Thymus (tissue), 11 donors: ENCODE measurements around the gene NFATC2. TPM values are rescaled to one million over a fixed set of nuclear protein-coding genes. Genes with fewer than 3 reads are reported as not detected.

Source experiments
- DNase-seq, 9 donors: peaks; one replicate each; pipeline ENCODE4 v3.0.0-alpha.2; 2013; ENCODE audit warnings: low spot score in 9 of 9, low read depth in 6 of 9, missing footprints in 1 of 9
- H3K27ac ChIP-seq, 2 donors: one replicate each; pipeline ENCODE4 v1.5.1; 2013; ENCODE audit warnings: control low read depth in 1 of 2, low read depth in 1 of 2, low read length in 1 of 2, mild to moderate bottlenecking in 1 of 2, moderate library complexity in 1 of 2
- H3K27me3 ChIP-seq, 2 donors: one replicate each; pipeline ENCODE4 v1.5.1; 2013; ENCODE audit warnings: low read length in 1 of 2; ENCODE audit not compliant: control insufficient read depth in 2 of 2, insufficient read depth in 1 of 2
- H3K36me3 ChIP-seq, 2 donors: one replicate each; pipeline ENCODE4 v1.5.1; 2013; ENCODE audit warnings: low read length in 1 of 2, mild to moderate bottlenecking in 1 of 2, moderate library complexity in 1 of 2; ENCODE audit not compliant: control insufficient read depth in 2 of 2, insufficient read depth in 2 of 2
- H3K4me1 ChIP-seq, 2 donors: one replicate each; pipeline ENCODE4 v1.5.1; 2013; ENCODE audit warnings: low read length in 2 of 2; ENCODE audit not compliant: control insufficient read depth in 2 of 2, insufficient read depth in 2 of 2
- H3K4me3 ChIP-seq, 2 donors: one replicate each; pipeline ENCODE4 v1.5.1; 2013; ENCODE audit warnings: low read length in 2 of 2, control low read depth in 1 of 2, mild to moderate bottlenecking in 1 of 2
- H3K9me3 ChIP-seq, 2 donors: one replicate each; pipeline ENCODE4 v1.5.1; 2013; ENCODE audit warnings: low read length in 1 of 2, mild to moderate bottlenecking in 1 of 2; ENCODE audit not compliant: control insufficient read depth in 2 of 2, insufficient read depth in 1 of 2
- WGBS: extraction: QIAGEN DNeasy Blood & Tissue Kit; methylation state at CpG from one replicate; pipeline ENCODE4 v1.1.7; 2013; 5-methylcytosine and 5-hydroxymethylcytosine counted together
- polyA plus RNA-seq: library from polyadenylated mRNA; stranded (reverse); fragments of 200-250 nt; gene quantifications from one replicate; pipeline ENCODE4 v1.2.3, GENCODE V29; 2013
- total RNA-seq: library from RNA; stranded (reverse); fragments of 120-200 nt; gene quantifications from one replicate; pipeline ENCODE4 v1.2.4, GENCODE V29; 2013
- donor health status: healthy.

Gene NFATC2
- total and polyA plus RNA-seq, 2 donors: 2.4 to 4.4 TPM

DNA sequence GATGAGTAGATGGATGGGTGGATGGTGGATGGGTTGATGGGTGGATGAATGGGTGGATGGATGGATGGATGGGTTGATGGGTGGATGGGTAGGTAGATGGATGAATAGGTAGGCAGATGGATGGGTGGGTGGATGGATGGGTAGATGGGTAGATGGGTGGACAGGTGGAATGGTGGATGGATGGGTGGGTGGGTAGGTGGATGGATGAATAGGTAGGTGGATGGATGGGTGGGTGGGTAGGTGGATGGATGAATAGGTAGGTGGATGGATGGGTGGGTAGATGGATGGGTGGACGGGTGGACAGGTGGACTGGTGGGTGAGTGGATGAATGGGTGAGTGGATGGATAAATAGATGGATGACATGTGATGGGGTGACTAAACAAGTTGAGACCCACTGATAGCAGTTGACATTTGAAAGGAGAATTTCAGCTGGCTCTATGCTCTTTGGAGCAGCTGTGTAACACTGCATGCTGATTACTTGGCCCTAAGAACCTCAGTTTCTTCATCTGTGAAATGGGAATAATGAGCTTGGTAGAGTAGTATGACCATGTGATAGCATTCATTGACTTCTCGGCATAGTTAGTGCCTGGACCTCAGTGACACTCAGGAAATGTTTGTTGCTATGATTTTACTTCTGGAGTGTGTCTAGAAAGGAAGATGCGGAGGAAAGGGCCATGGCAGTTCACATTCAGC lies 184.3 kb downstream of the NFATC2 start:
- Histone ChIP-seq H3K27me3 (peaks cover 0 to 4% of the 10 kb centered on the region in 2 donors), H3K4me3 (no peak overlapping the region), H3K4me1 (no peaks in the 10 kb centered on the region), H3K27ac (no peak overlapping the region), H3K36me3 (no peaks in the 10 kb centered on the region), H3K9me3 (no peaks in the 10 kb centered on the region)
- DNase-seq: no peak
- 94% methylated on average over 3 of the region's 3 CpGs for WGBS

DNA sequence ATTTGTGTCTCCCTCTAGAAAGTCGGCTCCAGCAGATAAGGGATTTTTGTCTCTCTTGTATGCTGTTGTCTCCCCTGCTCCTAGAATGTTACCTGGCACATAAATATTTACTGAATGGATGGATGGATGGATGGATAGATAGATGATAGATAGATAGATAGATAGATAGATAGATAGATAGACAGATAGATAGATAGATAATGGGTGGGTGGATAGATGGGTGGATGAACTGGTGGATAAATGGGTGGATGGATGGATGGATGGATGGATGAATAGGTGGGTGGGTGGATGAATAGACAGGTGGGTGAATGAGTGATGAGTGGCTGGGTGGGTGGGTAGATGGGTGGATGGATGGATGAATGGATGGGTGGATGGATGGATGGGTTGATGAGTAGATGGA lies 185.0 kb downstream of the NFATC2 start:
- Histone ChIP-seq H3K27me3 (peaks cover 0 to 4% of the 10 kb centered on the region in 2 donors), H3K36me3 (no peaks in the 10 kb centered on the region), H3K4me1 (no peaks in the 10 kb centered on the region), H3K27ac (no peak overlapping the region), H3K4me3 (no peak overlapping the region), H3K9me3 (no peaks in the 10 kb centered on the region)
- 95% methylated on average over 1 of the region's 1 CpG for WGBS
- DNase-seq: no peak

DNA sequence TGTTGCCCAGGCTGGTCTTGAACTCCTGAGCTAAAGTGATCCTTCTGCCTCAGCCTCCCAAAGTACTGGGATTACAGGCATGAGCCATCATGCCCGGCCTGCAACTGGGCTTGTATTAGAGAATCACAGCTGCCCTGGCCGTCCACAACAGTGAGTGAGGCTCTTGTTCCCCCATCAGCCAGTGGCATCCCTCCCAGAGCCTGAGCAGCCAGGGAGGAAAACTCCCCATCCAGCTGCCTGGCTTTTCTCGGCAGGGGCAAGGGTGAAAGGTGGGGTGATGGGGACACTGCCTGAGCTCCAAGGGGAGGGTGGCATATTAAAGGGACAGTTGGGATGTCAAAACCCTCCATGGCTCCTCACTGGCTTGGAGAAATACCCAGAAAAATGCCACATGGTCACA lies 185.6 kb downstream of the NFATC2 start:
- 96% methylated on average over 3 of the region's 3 CpGs for whole genome bisulfite sequencing
- Histone ChIP-seq H3K4me1 (no peaks in the 10 kb centered on the region), H3K9me3 (no peaks in the 10 kb centered on the region), H3K36me3 (no peaks in the 10 kb centered on the region), H3K27ac (no peak overlapping the region), H3K27me3 (peaks cover 0 to 4% of the 10 kb centered on the region in 2 donors), H3K4me3 (no peak overlapping the region)
- DNase-seq: no peak

DNA sequence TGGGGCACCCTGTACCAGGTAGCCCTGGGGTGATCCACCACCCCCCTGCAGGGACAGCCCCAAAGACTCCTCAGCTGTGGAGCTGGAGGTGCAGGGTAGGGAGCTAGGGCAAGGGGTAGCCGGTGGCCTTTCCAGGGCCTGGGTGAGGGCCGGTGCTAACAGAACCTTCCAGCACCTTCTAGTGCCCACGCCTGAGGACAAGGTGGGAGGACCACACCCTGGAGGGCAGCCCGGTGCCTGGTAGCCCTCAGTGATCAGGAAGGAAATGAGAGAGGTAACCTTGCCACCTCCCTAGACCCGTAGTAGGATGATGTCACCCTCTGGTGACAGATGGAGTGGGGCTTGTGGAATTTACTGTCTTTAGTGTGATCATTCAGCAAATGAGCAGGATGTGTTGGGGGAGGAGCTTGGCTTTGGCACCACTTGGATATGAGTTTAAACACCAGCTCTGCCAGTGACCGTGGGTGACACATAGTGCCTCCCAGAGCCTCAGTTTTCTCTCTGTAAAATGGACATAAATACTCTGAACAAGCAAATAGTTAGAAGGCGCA lies 187.7 kb downstream of the NFATC2 start:
- Histone ChIP-seq H3K36me3 (no peaks in the 10 kb centered on the region), H3K27me3 (no peaks in the 10 kb centered on the region), H3K9me3 (no peaks in the 10 kb centered on the region), H3K27ac (no peak overlapping the region), H3K4me1 (no peaks in the 10 kb centered on the region), H3K4me3 (no peak overlapping the region)
- no peak for DNase-seq
- 76% methylated on average over 7 of the region's 7 CpGs for WGBS

DNA sequence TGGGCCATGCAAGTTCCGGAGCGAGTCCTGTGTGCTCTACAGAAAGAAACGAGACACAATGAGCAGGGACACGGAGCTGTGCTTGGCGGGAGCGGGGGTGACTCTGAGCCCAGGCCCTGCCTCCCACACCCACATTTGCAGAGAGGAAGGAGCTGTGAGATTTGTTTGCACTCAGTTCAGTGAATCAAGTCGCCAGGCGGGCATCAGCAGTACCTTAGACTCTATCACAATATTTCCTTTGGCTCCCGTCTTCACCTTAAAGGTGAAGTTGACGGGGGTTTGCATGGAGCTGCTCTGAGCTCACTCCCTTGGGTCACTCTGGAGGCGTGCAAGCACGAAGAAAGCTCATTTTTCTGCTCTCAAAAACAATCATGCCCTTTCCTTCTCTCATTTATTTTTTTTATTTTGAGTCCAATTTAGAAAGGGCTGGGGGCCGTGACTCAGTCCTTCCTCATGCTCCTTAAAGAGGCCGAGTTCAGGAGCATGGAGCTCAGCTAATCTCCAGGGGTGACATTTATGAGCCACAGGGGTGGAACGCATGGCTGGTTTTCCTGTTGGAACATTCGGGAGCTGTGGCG lies 188.2 kb downstream of the NFATC2 start:
- no peak overlapping the region for H3K27ac ChIP-seq

DNA sequence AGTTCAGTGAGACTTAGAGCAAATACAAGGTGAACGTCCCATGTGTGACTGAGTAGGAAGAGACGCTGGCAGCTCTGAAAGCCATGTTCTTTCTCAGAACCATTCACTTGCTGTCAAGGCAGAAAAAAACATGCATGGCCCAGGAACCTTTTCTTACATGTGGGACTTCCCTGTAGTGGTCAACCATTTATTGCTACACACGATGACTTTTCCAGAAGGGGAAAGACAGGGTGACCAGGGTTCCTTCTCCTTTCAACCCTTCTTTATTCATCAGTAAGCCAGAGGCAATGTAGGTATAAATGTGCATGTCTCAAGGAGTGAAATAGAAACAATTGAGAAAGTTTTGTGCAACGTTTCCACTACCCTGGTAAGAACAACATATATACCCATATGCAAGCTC lies 189.0 kb downstream of the NFATC2 start:
- Histone ChIP-seq H3K27me3 (no peaks in the 10 kb centered on the region), H3K27ac (no peak overlapping the region), H3K9me3 (no peaks in the 10 kb centered on the region), H3K36me3 (no peaks in the 10 kb centered on the region), H3K4me1 (no peaks in the 10 kb centered on the region), H3K4me3 (no peak overlapping the region)
- WGBS: 73% methylated on average over 4 of the region's 4 CpGs
- DNase-seq: no peak

More for the DNA sequence above, 188.2 kb downstream of the NFATC2 start:
- DNase-seq: no peak
- H3K9me3 ChIP-seq: no peaks in the 10 kb centered on the region
- no peaks in the 10 kb centered on the region for H3K27me3 ChIP-seq
- WGBS: 94% methylated on average over 17 of the region's 17 CpGs
- H3K36me3 ChIP-seq: no peaks in the 10 kb centered on the region
- no peak overlapping the region for H3K4me3 ChIP-seq
- H3K4me1 ChIP-seq: no peaks in the 10 kb centered on the region

DNA sequence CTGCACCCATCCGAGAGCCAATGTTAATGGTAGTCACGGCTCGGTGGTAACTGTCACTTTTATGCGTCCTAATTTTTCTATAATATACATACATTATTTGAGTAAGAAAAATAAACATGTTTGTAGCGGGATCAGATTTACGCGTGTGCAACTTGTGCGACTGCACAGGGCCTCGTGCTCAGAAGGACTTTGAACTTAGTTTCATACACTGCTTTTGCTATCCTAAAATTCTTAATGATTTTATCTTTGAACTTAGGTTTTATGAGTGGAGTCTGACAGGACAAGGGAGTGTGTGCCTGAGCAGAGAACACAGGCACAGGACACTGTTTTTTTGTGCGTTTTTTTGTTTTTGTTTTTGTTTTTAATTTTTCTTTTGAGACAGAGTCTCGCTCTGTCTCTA lies 189.7 kb downstream of the NFATC2 start:
- no peaks in the 10 kb centered on the region for H3K9me3 ChIP-seq
- DNase-seq: no peak
- H3K36me3 ChIP-seq: no peaks in the 10 kb centered on the region
- WGBS: 97% methylated on average over 11 of the region's 11 CpGs
- H3K27ac ChIP-seq: no peak overlapping the region
- H3K4me1 ChIP-seq: no peaks in the 10 kb centered on the region
- H3K27me3 ChIP-seq: no peaks in the 10 kb centered on the region
- no peak overlapping the region for H3K4me3 ChIP-seq

DNA sequence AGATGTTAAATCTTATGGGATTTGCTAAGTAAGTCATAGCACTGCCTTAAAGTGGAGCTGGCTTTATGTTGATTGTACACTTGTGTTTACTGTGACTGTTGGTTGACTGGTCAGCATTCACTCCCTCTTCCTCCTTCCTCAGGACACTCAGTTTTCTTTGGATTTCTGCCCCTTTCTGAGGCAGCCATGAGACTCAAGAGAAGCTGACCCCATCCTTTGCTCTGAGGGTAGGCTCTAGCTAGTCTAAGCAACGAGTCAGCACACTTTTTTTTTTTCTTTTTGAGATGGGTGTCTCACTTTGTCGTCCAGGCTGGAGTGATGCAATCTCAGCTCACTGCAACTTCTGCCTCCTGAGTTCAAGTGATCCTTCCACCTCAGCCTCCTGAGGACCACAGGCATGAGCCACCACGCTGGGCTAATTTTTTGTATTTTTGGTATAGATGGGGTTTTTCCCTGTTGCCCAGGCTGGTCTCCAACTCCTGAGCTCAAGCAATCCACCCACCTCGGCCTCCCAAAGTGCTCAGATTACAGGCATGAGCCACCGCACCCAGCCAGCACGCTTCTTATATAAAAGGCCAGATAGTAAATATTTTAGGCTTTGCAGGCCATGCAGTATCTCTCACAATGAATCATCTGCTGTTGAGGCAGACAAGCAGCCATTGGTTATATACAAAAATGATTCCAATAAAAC lies 191.4 kb downstream of the NFATC2 start:
- 83% methylated on average over 6 of the region's 6 CpGs for WGBS
- H3K4me1 ChIP-seq: no peaks in the 10 kb centered on the region
- H3K4me3 ChIP-seq: no peak overlapping the region
- H3K36me3 ChIP-seq: no peaks in the 10 kb centered on the region
- no peaks in the 10 kb centered on the region for H3K27me3 ChIP-seq
- DNase-seq: no peak
- H3K27ac ChIP-seq: no peak overlapping the region
- H3K9me3 ChIP-seq: no peaks in the 10 kb centered on the region

DNA sequence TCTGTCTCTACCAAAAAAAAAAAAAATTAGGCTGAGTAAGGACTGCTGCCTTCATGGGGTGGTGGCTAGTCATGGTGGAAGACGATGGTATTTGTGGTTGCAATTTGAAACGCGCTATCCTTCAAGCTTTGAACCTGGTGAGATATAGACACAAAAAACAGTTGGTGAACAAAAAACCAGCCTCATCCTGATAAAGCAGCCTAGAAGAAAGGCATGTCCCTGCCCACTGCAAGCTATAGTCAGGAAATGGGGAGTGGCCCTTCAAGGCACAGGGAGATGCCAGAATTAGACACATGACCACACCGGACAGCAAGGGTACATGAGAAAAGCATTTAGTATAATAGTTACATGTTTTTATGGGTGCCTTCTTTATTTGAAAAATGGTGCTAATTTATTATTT lies 193.6 kb downstream of the NFATC2 start:
- Histone ChIP-seq H3K27ac (no peak overlapping the region), H3K4me1 (no peaks in the 10 kb centered on the region), H3K36me3 (no peaks in the 10 kb centered on the region), H3K9me3 (no peaks in the 10 kb centered on the region), H3K27me3 (no peaks in the 10 kb centered on the region), H3K4me3 (no peak overlapping the region)
- 90% methylated on average over 4 of the region's 4 CpGs for WGBS
- DNase-seq: no peak
